ENCODE results near the gene CDK5RAP2.

Gene CDK5RAP2

GRCh38 chr9:120421977-120422376 lies 158.0 kb downstream of the CDK5RAP2 start:
- no peak overlapping the region for H3K4me3 ChIP-seq (ENCODE audit: low read length)
- no peaks in the 10 kb centered on the region for H3K9me3 ChIP-seq (ENCODE audit: insufficient read depth, low read length)
- TF ChIP-seq CTCF (IDR thresholded peaks at IDR 0.05; ENCODE audit: low read depth, low read length) = no peak
- TF ChIP-seq EZH2phosphoT487 (IDR thresholded peaks at IDR 0.05; ENCODE audit: low read depth) = no peak
- H3K27me3 ChIP-seq (ENCODE audit: low read depth, low read length) = no peaks in the 10 kb centered on the region
- no peak overlapping the region for H3K9ac ChIP-seq (ENCODE audit: low read length)
- H3K27ac ChIP-seq (ENCODE audit: low read length) = no peak overlapping the region
- no peaks in the 10 kb centered on the region for H3K4me1 ChIP-seq (ENCODE audit: low read length)
- peaks cover 33% of the 10 kb centered on the region for H3K36me3 ChIP-seq (replicated peaks; ENCODE audit: low read depth, low read length)
- no peaks in the 10 kb centered on the region; the same call in 1 of the 2 replicates for H3K79me2 ChIP-seq (ENCODE audit: low read length)
- peaks cover 6% of the 10 kb centered on the region for H4K20me1 ChIP-seq (ENCODE audit: insufficient read depth, low read length)
- no peak overlapping the region for H2AFZ ChIP-seq (ENCODE audit: low read depth, low read length)
- H3K4me2 ChIP-seq (ENCODE audit: low read length) = no peak overlapping the region

GRCh38 chr9:120418315-120418714 lies 161.7 kb downstream of the CDK5RAP2 start:
- H3K27me3 ChIP-seq (ENCODE audit: low read depth, low read length) = no peaks in the 10 kb centered on the region
- no peaks in the 10 kb centered on the region for H3K79me2 ChIP-seq (ENCODE audit: low read length)
- no peaks in the 10 kb centered on the region for H3K4me1 ChIP-seq (ENCODE audit: low read length)
- TF ChIP-seq CTCF (IDR thresholded peaks at IDR 0.05; ENCODE audit: low read depth, low read length) (no peak), EZH2phosphoT487 (IDR thresholded peaks at IDR 0.05; ENCODE audit: low read depth) (no peak)
- no peak overlapping the region for H3K9ac ChIP-seq (ENCODE audit: low read length)
- no peak overlapping the region for H3K4me3 ChIP-seq (ENCODE audit: low read length)
- H3K9me3 ChIP-seq (ENCODE audit: insufficient read depth, low read length) = no peaks in the 10 kb centered on the region
- H3K4me2 ChIP-seq (ENCODE audit: low read length) = no peak overlapping the region
- no peak overlapping the region for H2AFZ ChIP-seq (ENCODE audit: low read depth, low read length)
- H3K27ac ChIP-seq (ENCODE audit: low read length) = no peak overlapping the region
- no peaks in the 10 kb centered on the region for H4K20me1 ChIP-seq (ENCODE audit: insufficient read depth, low read length)
- peaks cover 45% of the 10 kb centered on the region for H3K36me3 ChIP-seq (replicated peaks; ENCODE audit: low read depth, low read length)

- no peaks in the 10 kb centered on the region for H3K9me3 ChIP-seq (ENCODE audit: insufficient read depth, low read length)
- H3K27ac ChIP-seq (ENCODE audit: low read length) = no peak overlapping the region
- no peak for TF ChIP-seq EZH2phosphoT487 (IDR thresholded peaks at IDR 0.05; ENCODE audit: low read depth)
- H2AFZ ChIP-seq (ENCODE audit: low read depth, low read length) = no peak overlapping the region
- H3K4me1 ChIP-seq (ENCODE audit: low read length) = no peaks in the 10 kb centered on the region
- H3K79me2 ChIP-seq (ENCODE audit: low read length) = no peaks in the 10 kb centered on the region
- H3K4me2 ChIP-seq (ENCODE audit: low read length) = no peak overlapping the region
- no peak overlapping the region for H3K9ac ChIP-seq (ENCODE audit: low read length)
- H4K20me1 ChIP-seq (ENCODE audit: insufficient read depth, low read length) = no peaks in the 10 kb centered on the region
- H3K27me3 ChIP-seq (ENCODE audit: low read depth, low read length) = no peaks in the 10 kb centered on the region
- no peak overlapping the region for H3K4me3 ChIP-seq (ENCODE audit: low read length)
- H3K36me3 ChIP-seq (replicated peaks; ENCODE audit: low read depth, low read length) = peaks cover 46% of the 10 kb centered on the region
These were observed 163.1 kb downstream of the CDK5RAP2 start for GRCh38 chr9:120416781-120417427.

- Histone ChIP-seq H3K4me2 (ENCODE audit: low read length) (no peak overlapping the region), H3K27ac (ENCODE audit: low read length) (no peak overlapping the region), H3K4me1 (ENCODE audit: low read length) (no peaks in the 10 kb centered on the region)
These were observed 166.6 kb downstream of the CDK5RAP2 start for GRCh38 chr9:120413121-120414048.

More at GRCh38 chr9:120413121-120414048, 166.6 kb downstream of the CDK5RAP2 start:
- no peak overlapping the region for H3K4me3 ChIP-seq (ENCODE audit: low read length)
- no peaks in the 10 kb centered on the region for H3K27me3 ChIP-seq (ENCODE audit: low read depth, low read length)
- H3K9ac ChIP-seq (ENCODE audit: low read length) = no peak overlapping the region
- H2AFZ ChIP-seq (ENCODE audit: low read depth, low read length) = no peak overlapping the region
- peaks cover 42% of the 10 kb centered on the region for H3K36me3 ChIP-seq (replicated peaks; ENCODE audit: low read depth, low read length)
- H4K20me1 ChIP-seq (ENCODE audit: insufficient read depth, low read length) = no peaks in the 10 kb centered on the region
- H3K79me2 ChIP-seq (ENCODE audit: low read length) = no peaks in the 10 kb centered on the region
- TF ChIP-seq EZH2phosphoT487 (IDR thresholded peaks at IDR 0.05; ENCODE audit: low read depth) = no peak
- TF ChIP-seq CTCF (IDR thresholded peaks at IDR 0.05; ENCODE audit: low read depth, low read length) = no peak
- no peaks in the 10 kb centered on the region for H3K9me3 ChIP-seq (ENCODE audit: insufficient read depth, low read length)
